Stimulated activated CD8-positive, alpha-beta memory T cell treated with anti-CD3 and anti-CD28 coated beads, Interleukin-12 subunit alpha, Interleukin-12 subunit beta, amount 100 ng/mL, for 24 hours (primary cell): ENCODE data around the gene KLF11.
"Not testable (repeated sequence)": the region's sequence is repeated elsewhere in the genome, so short reads cannot be mapped to it uniquely, and the experiment has no call there.

Source experiments
- DNase-seq: peaks from one replicate; pipeline ENCODE4 v3.0.0-alpha.2; 2020; ENCODE audit errors: extremely low read depth

KLF11 gene

DNA sequence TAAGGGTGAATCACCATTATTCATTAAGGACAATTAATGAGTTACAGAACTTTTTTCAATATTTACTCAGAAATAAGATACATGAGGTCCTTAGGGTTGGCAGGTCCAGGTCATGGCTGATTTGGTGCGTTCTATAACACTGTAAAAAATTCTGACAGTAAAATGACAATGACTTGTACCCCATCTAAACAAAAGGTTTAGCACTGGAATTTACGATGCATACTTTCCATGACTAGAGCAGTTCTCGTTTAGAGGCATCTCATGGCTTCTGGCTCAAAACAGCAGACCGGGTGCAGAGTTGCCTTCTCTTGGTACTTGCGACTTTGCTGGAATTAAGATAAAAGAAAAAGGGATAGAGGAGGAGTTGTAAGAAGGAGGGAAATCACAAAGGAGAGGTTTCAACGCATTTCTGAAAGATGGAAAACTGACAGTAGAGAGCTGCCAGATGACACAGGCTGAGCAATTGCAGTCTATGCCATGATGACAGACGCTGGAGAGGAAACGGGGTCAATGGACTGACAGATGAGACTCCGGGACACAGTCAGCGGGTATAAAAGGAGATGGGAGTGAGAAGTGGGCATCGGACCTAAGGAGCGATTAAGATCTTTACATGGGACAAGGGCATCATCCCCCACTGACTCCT lies 41.0 kb downstream of the KLF11 start:
- DNase-seq, result no peak

DNA sequence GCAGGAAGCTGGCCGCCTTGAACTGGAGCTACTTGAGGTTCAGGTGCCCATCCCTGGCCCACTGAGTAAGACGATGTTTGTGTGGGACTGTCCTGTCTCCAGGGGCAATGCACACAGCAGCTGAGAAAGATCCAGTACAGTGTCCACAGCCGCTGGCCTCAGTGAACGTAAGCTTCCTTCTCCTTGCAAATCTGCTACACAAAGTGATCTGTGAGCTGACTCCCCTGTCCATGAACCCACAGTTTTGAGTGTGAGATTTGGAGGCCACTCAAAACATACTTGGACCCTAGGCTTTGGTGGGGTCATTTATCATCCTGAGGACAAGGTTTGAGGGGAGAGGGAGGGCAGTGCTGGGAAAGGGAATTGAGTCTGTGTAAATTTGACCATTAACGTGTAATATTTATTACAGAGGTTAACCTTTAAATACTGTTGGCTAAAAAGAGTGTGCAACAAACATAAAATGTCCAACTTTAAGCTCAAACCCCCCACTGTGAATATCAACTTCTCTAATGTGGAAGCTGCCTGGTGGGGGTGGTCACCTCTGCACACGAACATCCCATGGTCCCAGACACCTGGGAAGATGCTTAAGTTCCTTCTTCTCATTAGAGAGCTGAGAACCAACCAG lies 41.8 kb downstream of the KLF11 start:
- no peak for DNase-seq

GRCh38 chr2:10085668-10086059 lies 42.3 kb downstream of the KLF11 start:
- no peak for DNase-seq

DNA sequence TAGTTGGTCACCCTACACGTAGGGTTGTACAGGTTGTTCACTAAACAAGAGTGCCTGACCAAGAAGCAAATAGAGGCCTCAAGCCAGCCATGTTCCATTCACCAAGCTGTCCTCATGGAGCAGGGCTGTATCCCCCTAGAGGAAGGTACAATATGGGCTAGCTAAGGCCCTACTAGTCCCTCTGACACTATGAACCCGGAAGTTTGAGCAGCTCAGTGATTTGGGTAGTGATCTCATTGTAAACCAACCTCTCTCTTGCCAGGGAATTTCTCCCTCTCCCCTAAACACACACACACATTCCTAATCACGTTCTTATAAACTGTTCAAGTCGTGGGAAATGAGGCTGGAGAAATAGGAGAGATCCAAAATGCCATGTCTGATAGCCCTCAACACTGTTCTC lies 43.6 kb downstream of the KLF11 start:
- no peak for DNase-seq

DNA sequence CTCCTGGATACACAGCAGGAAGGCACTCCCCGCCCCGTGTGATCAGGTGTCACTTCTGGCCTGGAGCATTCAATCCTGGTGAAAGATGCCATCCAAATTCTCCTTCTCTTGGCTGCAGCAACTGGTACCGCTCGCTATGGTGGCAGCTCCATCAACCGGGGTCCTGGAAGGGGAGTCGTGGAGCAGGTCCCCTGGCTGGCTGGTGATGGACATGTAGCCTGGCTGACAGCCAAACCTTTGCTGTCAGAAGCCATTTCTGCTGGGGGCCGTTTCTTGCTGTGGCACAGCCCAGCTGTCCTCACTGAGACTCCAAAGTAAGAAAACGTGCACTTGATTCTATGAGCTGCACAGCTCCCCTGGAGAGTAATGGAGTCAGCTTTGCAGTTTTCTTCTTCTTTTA lies 44.0 kb downstream of the KLF11 start:
- DNase-seq, result no peak

DNA sequence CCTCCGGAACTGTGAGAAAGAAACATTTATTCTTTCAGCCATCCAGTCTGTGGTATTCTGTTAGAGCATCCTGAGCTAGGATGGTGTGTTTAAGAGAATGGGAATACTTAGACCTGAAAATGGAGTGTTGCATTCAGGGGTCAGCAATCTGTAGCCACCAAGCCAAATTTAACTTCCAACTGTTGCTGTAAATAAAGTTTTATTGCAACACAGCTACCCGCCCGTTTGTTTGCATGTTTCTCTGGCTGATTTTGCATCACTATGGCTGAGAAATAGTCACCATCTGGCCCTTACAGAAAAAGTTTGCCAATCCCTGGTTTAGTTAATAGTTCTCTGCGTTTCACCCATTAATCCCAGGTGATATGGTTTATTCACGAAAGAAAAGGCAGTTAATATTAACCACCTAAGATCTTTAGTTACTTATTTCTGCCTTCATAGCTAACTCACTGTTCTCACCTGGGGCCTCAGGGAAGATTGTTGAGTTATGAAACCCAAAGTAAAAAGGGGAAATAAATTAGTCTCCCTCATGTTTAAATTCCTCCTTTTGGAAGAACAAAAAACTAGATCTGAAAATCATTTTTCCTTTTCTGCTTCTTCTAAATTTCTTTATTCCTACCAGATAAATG lies 46.3 kb downstream of the KLF11 start:
- no peak for DNase-seq

GRCh38 chr2:10091182-10091888 lies 48.0 kb downstream of the KLF11 start:
- DNase-seq, result no peak

DNA sequence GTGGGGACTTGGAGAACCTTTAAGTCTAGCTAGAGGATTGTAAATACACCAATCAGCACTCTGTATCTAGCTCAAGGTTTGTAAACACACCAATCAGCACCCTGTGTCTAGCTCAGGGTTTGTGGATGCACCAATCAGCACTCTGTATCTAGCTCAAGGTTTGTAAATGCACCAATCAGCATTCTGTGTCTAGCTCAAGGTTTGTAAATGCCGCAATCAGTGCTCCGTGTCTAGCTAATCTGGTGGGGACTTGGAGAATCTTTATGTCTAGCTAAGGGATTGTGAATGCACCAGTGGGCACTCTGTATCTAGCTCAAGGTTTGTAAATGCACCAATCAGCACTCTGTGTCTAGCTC lies 48.5 kb downstream of the KLF11 start:
- not testable (repeated sequence) for DNase-seq

- no peak for DNase-seq
Measured at GRCh38 chr2:10094271-10094814, 51.0 kb downstream of the KLF11 start.

GRCh38 chr2:10095175-10095574 lies 51.8 kb downstream of the KLF11 start:
- DNase-seq, result no peak

DNA sequence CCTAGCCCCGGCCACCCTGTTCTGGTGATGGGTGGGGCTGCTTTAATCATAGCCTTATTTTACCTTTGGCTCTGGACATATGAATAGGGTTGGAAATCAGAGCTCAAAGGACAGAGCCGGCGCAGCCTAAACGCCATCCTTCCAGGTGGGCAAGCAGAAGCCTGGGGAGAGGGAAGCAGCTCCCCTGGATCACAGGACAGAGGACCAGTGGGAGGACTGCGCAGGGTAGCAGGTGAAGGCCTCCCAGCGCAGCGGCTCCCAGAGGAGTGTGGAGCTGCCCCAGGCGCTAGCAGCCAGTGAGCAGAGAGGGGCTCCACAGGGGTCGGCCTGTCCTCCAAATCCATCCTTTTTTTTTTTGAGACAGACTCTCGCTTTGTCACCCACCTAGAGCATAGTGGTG lies 53.3 kb downstream of the KLF11 start:
- no peak for DNase-seq

DNA sequence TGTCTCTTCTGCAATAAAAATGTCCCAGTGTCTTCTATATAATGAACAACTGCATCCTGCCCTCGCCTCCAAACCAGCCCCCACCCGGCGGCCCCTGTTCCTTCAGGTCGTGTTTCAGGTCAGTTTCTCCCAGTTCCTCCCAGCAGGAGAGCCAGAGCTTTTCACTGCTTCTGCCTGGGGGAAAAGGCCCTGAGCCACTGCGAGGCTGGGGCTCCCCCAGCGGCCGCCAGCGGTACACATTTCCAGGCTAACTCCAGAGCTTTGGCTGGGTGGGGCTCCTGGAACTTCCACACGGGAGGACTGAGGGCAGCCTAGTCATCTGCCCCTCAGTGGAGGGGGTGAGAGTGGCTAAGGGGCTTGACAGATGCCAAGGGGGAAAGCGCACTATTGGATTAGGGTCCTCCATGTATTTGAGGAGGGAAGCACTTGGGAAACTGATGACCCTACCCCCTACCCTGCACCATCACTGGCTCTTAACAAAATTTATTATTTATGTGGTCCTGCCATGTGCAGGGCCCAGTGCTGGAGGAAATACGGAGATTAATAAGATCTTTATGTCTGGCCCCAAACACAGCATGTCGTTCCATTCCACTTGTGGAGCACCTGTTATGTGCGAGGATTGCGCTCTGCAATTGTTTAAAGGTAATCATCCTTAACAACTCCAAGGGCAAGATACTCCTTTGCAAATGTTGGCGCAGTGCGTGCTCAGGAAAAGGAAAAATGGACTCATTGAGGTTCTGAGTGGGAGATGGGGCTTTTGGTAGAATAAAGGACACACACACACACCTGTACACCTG lies 54.2 kb downstream of the KLF11 start:
- no peak for DNase-seq

GRCh38 chr2:10101491-10101890 lies 58.1 kb downstream of the KLF11 start:
- DNase-seq, result no peak

- DNase-seq, result no peak
Measured at GRCh38 chr2:10103179-10103578, 59.8 kb downstream of the KLF11 start.
